Mesodermal cell (in vitro differentiated cells): Measurements from ENCODE around the gene IL36B.

Experiments
- H3K27ac ChIP-seq: 2 replicates; pipeline ENCODE4 v1.7.0; 2013; ENCODE audit warnings: mild to moderate bottlenecking, low read depth, low read length, moderate library complexity; ENCODE audit not compliant: severe bottlenecking
- H3K36me3 ChIP-seq: 2 replicates; pipeline ENCODE4 v1.7.1; 2013; ENCODE audit warnings: mild to moderate bottlenecking, low read length, moderate library complexity; ENCODE audit not compliant: control insufficient read depth, insufficient read depth
- H3K4me1 ChIP-seq: one replicate; pipeline ENCODE4 v1.7.1; 2013; ENCODE audit warnings: mild to moderate bottlenecking, low read length; ENCODE audit not compliant: insufficient read depth, control insufficient read depth, poor library complexity, severe bottlenecking
- H3K4me3 ChIP-seq: 2 replicates; pipeline ENCODE4 v1.7.0; 2013; ENCODE audit warnings: low read length, control low read depth, mild to moderate bottlenecking; ENCODE audit not compliant: insufficient read depth, poor library complexity, severe bottlenecking; ENCODE audit errors: extremely low read depth
- H3K9me3 ChIP-seq: 2 replicates; pipeline ENCODE4 v1.7.1; 2013; ENCODE audit warnings: mild to moderate bottlenecking, low read length, moderate library complexity; ENCODE audit not compliant: control insufficient read depth
- WGBS, 2 experiments: methylation state at CpG; one replicate each; pipeline ENCODE4 v1.1.5; 2013; ENCODE audit warnings: missing lambda C conversion rate in 2 of 2; ENCODE audit not compliant: insufficient coverage in 2 of 2; 5-methylcytosine and 5-hydroxymethylcytosine counted together

IL36B gene

DNA sequence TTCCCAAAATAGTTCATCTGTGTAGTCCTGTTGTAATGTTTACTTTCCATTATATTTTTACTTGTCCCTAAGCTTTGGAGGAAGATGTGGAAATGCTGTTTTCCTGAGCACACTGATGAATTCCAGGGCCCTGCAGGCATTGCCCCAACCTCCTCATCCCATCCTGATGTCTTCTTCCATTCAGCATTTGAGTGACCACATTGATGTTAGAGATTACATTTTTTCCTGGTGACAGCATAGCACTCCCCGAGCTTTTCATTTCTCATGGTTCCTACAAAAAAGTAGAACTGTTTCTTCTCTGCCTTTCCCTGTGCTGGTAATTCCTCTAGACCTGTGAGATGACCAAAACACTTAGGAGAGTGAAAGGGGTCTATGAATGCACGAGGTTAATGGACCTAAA is 42.6 kb downstream of the IL36B start:
- WGBS, 2 experiments: 20 to 83% methylated on average over 1 of the region's 2 CpGs
- no peak overlapping the region for H3K4me3 ChIP-seq
- H3K9me3 ChIP-seq: no peaks in the 10 kb centered on the region
- H3K4me1 ChIP-seq: peaks cover 3% of the 10 kb centered on the region
- no peak overlapping the region for H3K27ac ChIP-seq
- H3K36me3 ChIP-seq: no peaks in the 10 kb centered on the region

DNA sequence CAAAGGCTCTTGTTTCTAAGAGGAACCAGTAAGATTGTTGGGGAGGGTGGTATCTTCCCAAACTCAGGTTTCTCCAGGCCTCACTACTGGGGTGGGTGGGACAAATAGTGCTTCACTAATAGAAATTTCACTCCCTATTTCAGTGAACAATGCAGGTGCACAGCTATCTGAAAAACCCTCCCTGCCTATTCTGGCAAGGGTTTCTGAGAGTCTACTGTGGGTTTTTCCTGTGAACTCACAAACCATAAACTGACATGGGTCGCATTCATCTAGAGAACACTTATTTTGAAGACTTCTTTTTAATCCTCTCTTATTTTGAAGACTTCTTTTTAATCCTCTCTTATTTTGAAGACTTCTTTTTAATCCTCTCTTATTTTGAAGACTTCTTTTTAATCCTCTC is 43.0 kb downstream of the IL36B start:
- H3K27ac ChIP-seq: no peak overlapping the region
- H3K36me3 ChIP-seq: no peaks in the 10 kb centered on the region
- H3K9me3 ChIP-seq: no peaks in the 10 kb centered on the region
- H3K4me3 ChIP-seq: no peak overlapping the region
- H3K4me1 ChIP-seq: peaks cover 3% of the 10 kb centered on the region
- WGBS, 2 experiments: 60 to 100% methylated on average over 1 of the region's 1 CpG

- H3K27ac ChIP-seq: no peak overlapping the region
- H3K36me3 ChIP-seq: no peaks in the 10 kb centered on the region
- H3K4me1 ChIP-seq: peaks cover 3% of the 10 kb centered on the region
- H3K9me3 ChIP-seq: no peaks in the 10 kb centered on the region
- no CpG with 5 or more reads among the region's 1 CpG for WGBS, 2 experiments
- H3K4me3 ChIP-seq: no peak overlapping the region
Observed at GRCh38 chr2:113007250-113007649, 45.4 kb downstream of the IL36B start.

DNA sequence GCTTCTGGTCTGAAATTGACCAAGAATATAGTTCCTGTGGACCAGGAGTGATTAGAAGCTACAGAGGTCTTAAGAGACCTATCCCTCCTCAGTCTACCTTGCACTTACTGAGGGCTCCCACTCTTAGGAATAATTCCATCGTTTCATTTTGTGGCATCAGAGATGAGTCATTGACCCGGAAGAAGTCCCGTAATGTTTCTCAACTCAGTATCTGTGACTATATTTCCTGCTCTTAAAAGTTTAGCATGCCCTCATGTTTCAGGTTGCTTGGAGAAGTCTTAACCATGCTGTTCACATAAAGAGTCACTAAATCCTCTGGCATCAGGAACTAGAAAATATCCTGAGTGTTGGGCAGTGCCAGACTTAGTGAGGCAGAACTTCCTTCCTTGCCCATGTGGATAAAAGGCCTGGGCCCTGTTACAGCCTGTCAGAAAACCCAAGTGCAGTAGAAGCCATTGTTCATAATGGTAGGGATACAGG is 47.6 kb downstream of the IL36B start, which contains the start of gene IL36A:
Gene IL36A (plus strand): TSS at position 430 of the 480 bp plus-strand sequence. CDS start 413 bp downstream, outside the sequence.
- Histone ChIP-seq H3K4me1 (peaks cover 3% of the 10 kb centered on the region), H3K27ac (no peak within 1 kb of the TSS), H3K36me3 (no peaks in the 10 kb centered on the region), H3K9me3 (peaks cover 2% of the 10 kb centered on the region), H3K4me3 (no peak within 1 kb of the TSS)
- 87 to 93% methylated on average over 3 of the region's 3 CpGs for WGBS, 2 experiments

- Histone ChIP-seq H3K36me3 (no peaks in the 10 kb centered on the region), H3K4me1 (no peaks in the 10 kb centered on the region), H3K4me3 (no peak overlapping the region), H3K9me3 (peaks cover 10% of the 10 kb centered on the region), H3K27ac (no peak overlapping the region)
- 70 to 79% methylated on average over 1 to 2 of the region's 2 CpGs for WGBS, 2 experiments
Observed at GRCh38 chr2:113002677-113003076, 50.0 kb downstream of the IL36B start.

GRCh38 chr2:113000436-113000835 is 52.2 kb downstream of the IL36B start:
- H3K36me3 ChIP-seq: no peaks in the 10 kb centered on the region
- peaks cover 10% of the 10 kb centered on the region for H3K9me3 ChIP-seq
- H3K27ac ChIP-seq: no peak overlapping the region
- no peaks in the 10 kb centered on the region for H3K4me1 ChIP-seq
- H3K4me3 ChIP-seq: no peak overlapping the region
- WGBS, 2 experiments: no CpG with 5 or more reads among the region's 1 CpG

- H3K4me3 ChIP-seq: no peak overlapping the region
- H3K36me3 ChIP-seq: no peaks in the 10 kb centered on the region
- no peaks in the 10 kb centered on the region for H3K4me1 ChIP-seq
- WGBS, 2 experiments: no CpG with 5 or more reads among the region's 1 CpG
- no peak overlapping the region for H3K27ac ChIP-seq
- H3K9me3 ChIP-seq: peaks cover 10% of the 10 kb centered on the region
Observed at GRCh38 chr2:112997151-112997550, 55.5 kb downstream of the IL36B start.

- Histone ChIP-seq H3K36me3 (no peaks in the 10 kb centered on the region), H3K4me1 (no peaks in the 10 kb centered on the region), H3K4me3 (no peak overlapping the region), H3K27ac (no peak overlapping the region), H3K9me3 (peaks cover 14% of the 10 kb centered on the region)
- 88 to 89% methylated on average over 5 to 6 of the region's 6 CpGs for WGBS, 2 experiments
Observed at GRCh38 chr2:112996635-112997034, 56.0 kb downstream of the IL36B start.

DNA sequence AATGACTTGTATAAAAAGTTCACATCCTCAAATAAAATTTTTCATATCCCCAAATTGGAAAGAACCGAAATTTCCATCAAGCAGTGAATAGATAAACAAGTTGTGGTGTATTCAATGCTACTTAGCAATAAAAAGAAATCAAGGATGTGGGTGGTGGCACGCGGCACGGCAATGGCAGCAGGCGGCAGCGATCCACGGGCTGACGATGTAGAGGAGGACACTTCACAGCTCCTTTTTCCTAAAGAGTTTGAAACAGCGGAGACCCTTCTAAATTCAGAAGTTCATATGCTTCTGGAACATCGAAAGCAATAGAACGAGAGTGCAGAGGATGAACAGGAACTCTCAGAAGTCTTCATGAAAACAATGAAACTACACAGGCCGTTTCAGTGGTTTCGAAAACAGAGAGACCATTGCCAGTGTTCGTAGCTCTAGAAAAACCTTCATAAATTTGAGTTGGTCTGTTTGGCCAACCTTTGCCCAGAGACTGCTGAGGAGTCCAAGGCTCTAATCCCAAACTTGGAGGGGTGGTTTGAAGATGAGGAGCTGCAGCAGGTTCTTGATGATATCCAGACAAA is 57.2 kb downstream of the IL36B start:
- no peak overlapping the region for H3K27ac ChIP-seq
- H3K36me3 ChIP-seq: no peaks in the 10 kb centered on the region
- H3K9me3 ChIP-seq: peaks cover 14% of the 10 kb centered on the region
- H3K4me3 ChIP-seq: no peak overlapping the region
- H3K4me1 ChIP-seq: no peaks in the 10 kb centered on the region
- WGBS, 2 experiments: 86 to 98% methylated on average over 13 of the region's 14 CpGs

DNA sequence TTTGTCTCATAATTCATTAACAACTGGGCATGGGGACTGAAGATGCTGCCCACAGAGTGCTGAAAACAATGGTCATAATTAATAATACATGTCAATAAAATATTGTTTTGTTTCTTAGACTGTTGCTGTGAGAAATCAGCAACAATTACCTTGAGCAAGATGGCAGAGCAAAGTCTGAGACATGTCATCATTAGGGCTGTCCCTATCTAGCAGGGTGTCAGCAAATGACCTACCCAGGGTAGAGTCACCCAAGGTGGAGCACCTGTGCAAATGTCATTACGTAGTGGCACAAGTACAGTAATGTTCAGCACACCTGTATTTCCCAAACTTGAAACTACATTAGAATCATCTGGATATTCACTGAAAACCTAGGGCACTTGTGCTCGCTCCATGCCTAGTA is 58.0 kb downstream of the IL36B start:
- Histone ChIP-seq H3K27ac (no peak overlapping the region), H3K4me1 (no peaks in the 10 kb centered on the region), H3K9me3 (peaks cover 10% of the 10 kb centered on the region), H3K4me3 (no peak overlapping the region), H3K36me3 (no peaks in the 10 kb centered on the region)
- 88% methylated on average over 1 of the region's 2 CpGs; no CpG with 5 or more reads in 1 of the 2 experiments for WGBS, 2 experiments

DNA sequence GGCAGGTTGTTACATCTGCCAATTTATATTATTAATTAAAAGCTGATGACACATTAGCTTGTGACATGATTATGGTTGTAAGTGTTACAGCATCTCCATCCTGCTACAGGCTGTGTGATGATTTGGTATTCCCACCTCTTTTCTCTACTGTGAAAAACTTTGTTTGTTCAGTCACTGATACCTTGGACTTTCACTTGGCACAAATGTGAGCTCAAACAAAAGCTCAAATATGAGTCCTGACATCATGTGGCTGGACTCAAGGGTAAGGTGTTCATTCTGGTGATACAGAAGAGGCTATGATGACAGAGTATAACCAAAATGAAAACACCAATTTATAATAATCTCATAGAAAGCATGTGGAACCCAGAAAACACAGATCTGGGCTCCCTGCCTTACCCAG is 58.8 kb downstream of the IL36B start:
- no peaks in the 10 kb centered on the region for H3K36me3 ChIP-seq
- no peaks in the 10 kb centered on the region for H3K4me1 ChIP-seq
- no peak overlapping the region for H3K27ac ChIP-seq
- no peak overlapping the region for H3K4me3 ChIP-seq
- H3K9me3 ChIP-seq: peaks cover 7% of the 10 kb centered on the region
